HG02840 (cell line): Measurements from ENCODE around the gene THOC6.

ENCODE experiments used
- ATAC-seq: cut with Tn5 transposase; IDR thresholded peaks from one replicate; pipeline ENCODE4 v1.9.1; 2021; ENCODE audit warnings: mild to moderate bottlenecking, moderate library complexity, moderate number of reproducible peaks; ENCODE audit not compliant: unreplicated experiment, low FRiP score

THOC6 gene

GRCh38 chr16:3023669-3024478 is at the start of gene THOC6, which contains the start of gene HCFC1R1:
TSS of gene THOC6 (plus strand) at chr16:3024035. CDS start at chr16:3024327, 292 bp downstream.
TSS of gene HCFC1R1 (minus strand) at chr16:3023942. CDS start at chr16:3023941, 1 bp downstream.
- ATAC-seq: peak; percentile 63

- no peak for ATAC-seq
These were observed 49.3 kb upstream of the THOC6 start for GRCh38 chr16:2974319-2975056.

- ATAC-seq: no peak
These were observed 48.6 kb upstream of the THOC6 start for GRCh38 chr16:2975161-2975795.

GRCh38 chr16:2976201-2976600 is 47.6 kb upstream of the THOC6 start:
- ATAC-seq: no peak

GRCh38 chr16:2976673-2977072 is 47.2 kb upstream of the THOC6 start:
- ATAC-seq: no peak

- ATAC-seq: no peak
These were observed 46.4 kb upstream of the THOC6 start for GRCh38 chr16:2977440-2977839.

GRCh38 chr16:2979669-2980226 is 44.1 kb upstream of the THOC6 start:
- peak; percentile 1 for ATAC-seq

GRCh38 chr16:2980227-2981176 is 43.3 kb upstream of the THOC6 start, which contains the start of gene PKMYT1:
TSS of gene PKMYT1 (minus strand) at chr16:2980446. CDS start at chr16:2979657, 789 bp downstream.
- ATAC-seq: peak; percentile 71

GRCh38 chr16:2981177-2981898 is 42.5 kb upstream of the THOC6 start:
- ATAC-seq: no peak

GRCh38 chr16:2981899-2982250 is 42.0 kb upstream of the THOC6 start:
- ATAC-seq: no peak

- ATAC-seq: no peak
These were observed 41.4 kb upstream of the THOC6 start for GRCh38 chr16:2982402-2982801.

- ATAC-seq: no peak
These were observed 40.1 kb upstream of the THOC6 start for GRCh38 chr16:2983706-2984136.

GRCh38 chr16:2985462-2985861 is 38.4 kb upstream of the THOC6 start:
- no peak for ATAC-seq

- ATAC-seq: no peak
These were observed 37.9 kb upstream of the THOC6 start for GRCh38 chr16:2985893-2986355.

GRCh38 chr16:2986623-2987188 is 37.1 kb upstream of the THOC6 start:
- no peak for ATAC-seq

- no peak for ATAC-seq
These were observed 36.5 kb upstream of the THOC6 start for GRCh38 chr16:2987286-2987685.

GRCh38 chr16:2987833-2988232 is 36.0 kb upstream of the THOC6 start:
- no peak for ATAC-seq

- no peak for ATAC-seq
These were observed 35.2 kb upstream of the THOC6 start for GRCh38 chr16:2988590-2989099.
